ENCODE results near the gene HDAC7.
A peak's percentile ranks its signal among the peaks of the same experiment; 100 is the strongest.

DNA sequence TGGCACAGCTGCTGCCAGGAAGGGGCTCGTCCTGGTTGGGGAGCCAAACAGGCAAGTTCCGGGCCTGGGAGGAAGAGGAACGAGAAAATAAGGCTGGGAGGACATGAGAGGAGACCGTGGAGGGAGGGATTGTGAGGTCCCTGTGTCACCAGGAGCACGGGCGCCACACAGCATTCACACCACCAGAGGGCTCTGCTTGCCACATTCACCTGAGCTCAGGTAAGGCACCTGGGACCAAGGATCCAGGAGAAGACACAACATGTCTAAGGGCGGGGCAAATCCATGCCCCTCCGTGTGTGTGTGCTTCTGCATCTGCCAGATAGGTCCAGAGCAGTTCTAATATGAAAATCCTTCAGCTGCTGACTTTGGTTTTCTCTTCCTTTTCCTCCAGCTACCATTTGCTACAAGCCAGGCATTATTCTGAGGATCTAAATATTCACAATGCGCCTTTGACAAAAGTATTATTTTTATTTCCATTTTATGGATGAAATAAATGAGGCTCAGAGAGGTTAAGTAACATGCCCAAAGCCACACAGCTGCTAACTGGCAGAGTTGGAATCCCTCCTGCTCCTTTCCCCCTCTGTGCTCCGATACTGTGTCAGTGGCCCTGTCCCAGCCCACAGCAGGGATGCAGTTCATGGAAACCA is 75.6 kb downstream of the HDAC7 start:
- TF ChIP-seq EZH2 (IDR thresholded peaks at IDR 0.05; ENCODE audit: low read length, unreplicated experiment) = no peak
- TF ChIP-seq, protein P1, sequence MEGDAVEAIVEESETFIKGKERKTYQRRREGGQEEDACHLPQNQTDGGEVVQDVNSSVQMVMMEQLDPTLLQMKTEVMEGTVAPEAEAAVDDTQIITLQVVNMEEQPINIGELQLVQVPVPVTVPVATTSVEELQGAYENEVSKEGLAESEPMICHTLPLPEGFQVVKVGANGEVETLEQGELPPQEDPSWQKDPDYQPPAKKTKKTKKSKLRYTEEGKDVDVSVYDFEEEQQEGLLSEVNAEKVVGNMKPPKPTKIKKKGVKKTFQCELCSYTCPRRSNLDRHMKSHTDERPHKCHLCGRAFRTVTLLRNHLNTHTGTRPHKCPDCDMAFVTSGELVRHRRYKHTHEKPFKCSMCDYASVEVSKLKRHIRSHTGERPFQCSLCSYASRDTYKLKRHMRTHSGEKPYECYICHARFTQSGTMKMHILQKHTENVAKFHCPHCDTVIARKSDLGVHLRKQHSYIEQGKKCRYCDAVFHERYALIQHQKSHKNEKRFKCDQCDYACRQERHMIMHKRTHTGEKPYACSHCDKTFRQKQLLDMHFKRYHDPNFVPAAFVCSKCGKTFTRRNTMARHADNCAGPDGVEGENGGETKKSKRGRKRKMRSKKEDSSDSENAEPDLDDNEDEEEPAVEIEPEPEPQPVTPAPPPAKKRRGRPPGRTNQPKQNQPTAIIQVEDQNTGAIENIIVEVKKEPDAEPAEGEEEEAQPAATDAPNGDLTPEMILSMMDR (conservative IDR thresholded peaks at IDR 0.05; ENCODE audit: low read depth, low read length) = peak; percentile 90

All from PC-3 (cell line).